C4-2B (cell line): ENCODE results near the gene SLC15A4.

Experiments
- ZFX ChIP-seq: fragments of 450-650 bp; IDR thresholded peaks from 2 replicates; pipeline ENCODE4 v1.6.1; 2017
- TF ChIP-seq, protein P1 (sequence below): fragments of 450-650 bp; conservative IDR thresholded peaks from 2 replicates; pipeline ENCODE4 v1.5.1; 2017; ENCODE audit warnings: mild to moderate bottlenecking

DNA sequence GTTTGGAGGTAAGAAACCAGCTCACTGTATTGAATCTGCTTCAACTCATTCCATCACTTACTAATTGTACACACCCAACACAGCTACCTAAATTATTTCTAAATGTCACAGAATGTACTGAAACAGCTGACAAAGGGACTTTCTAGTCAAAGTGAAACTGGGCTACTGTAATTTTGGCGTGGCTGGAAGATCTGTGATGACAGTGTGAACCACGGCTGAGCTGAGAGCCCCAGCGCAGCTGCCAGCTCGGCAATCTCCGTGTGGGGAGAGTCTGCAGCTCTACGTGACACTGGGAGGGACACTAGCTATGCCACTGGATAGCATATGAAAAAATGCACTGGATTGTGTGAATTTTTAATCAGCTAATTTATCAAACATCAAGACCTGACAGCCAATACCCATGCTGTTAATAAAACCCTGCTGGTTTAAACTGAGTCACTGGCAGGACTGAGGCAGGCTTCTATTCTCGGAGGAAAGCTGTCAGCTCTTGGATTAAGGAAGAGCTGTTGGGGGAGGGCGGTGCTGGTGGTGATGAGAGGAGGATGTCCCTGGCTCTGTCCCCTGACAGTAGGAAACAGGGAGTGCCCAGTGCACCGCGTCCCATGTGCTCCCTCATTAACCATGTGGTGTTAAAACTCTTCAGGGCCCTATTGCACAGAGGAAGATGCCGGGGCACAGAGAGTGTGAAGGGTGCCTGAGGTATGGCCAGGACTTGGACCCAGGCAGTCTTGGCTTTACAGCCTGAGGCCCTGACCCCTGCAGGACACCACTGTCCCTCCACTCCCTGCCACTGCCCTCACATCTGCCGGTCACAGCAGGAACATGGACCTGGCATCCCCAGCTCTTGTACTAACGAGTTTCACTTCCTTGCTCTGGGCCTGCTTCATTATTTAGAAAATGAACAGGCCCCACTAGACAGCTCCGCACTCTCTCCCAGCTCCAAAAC is 13.3 kb downstream of the SLC15A4 start:
- TF ChIP-seq, protein P1, sequence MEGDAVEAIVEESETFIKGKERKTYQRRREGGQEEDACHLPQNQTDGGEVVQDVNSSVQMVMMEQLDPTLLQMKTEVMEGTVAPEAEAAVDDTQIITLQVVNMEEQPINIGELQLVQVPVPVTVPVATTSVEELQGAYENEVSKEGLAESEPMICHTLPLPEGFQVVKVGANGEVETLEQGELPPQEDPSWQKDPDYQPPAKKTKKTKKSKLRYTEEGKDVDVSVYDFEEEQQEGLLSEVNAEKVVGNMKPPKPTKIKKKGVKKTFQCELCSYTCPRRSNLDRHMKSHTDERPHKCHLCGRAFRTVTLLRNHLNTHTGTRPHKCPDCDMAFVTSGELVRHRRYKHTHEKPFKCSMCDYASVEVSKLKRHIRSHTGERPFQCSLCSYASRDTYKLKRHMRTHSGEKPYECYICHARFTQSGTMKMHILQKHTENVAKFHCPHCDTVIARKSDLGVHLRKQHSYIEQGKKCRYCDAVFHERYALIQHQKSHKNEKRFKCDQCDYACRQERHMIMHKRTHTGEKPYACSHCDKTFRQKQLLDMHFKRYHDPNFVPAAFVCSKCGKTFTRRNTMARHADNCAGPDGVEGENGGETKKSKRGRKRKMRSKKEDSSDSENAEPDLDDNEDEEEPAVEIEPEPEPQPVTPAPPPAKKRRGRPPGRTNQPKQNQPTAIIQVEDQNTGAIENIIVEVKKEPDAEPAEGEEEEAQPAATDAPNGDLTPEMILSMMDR: no peak
- TF ChIP-seq ZFX: no peak
